ENCODE data around the gene DNASE2. TPM values are rescaled to one million over a fixed set of nuclear protein-coding genes. Genes with fewer than 3 reads are reported as not detected.
A peak's percentile ranks its signal among the peaks of the same experiment; 100 is the strongest.
"Not testable (repeated sequence)": the region's sequence is repeated elsewhere in the genome, so short reads cannot be mapped to it uniquely, and the experiment has no call there.

DNASE2 gene
- 10 to 100 TPM; 30.9 to 31.6 TPM for total RNA-seq

DNA sequence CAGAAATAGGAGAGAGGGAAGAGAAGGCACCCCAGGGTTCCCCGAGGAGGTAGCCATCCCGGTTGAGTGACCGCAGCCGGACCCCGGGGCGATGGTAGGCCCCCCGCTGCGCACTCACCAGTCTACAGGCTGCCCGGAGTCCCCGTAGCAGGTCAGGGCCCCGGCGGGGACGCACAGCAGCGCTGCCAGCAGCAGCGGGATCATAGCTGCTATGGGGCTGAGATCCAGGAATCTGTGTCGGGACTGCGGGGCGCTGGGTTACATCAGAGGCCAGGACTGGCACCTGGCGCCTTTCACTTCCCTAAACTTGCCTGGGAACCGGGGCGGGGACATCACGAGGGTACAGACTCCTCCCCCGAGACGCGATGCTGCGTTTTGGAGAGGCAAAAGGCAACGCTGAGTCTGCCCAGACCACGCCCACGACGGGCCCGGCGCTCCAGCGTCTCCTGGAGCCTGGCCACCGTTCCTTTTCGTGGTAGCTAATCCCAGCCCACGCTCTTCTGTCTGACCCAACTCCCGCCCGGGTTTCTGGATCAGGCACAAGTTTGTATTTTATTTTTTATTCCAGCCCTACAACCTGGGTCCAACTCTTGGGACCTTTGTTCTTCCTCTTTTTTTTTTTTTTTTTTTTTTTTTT is at the start of gene DNASE2:
Gene DNASE2, minus strand, starts transcription at position 278 of the 637 bp plus-strand sequence. Its CDS starts 74 bp downstream, at position 204.
- peaks cover 28% of the 10 kb centered on the region for H3K4me1 Mint-ChIP-seq (ENCODE audit: low read depth)
- peak within 1 kb of the TSS; percentile 88 for H3K4me3 Mint-ChIP-seq
- H3K36me3 Mint-ChIP-seq (ENCODE audit: low read depth): peaks cover 11% of the 10 kb centered on the region
- no peaks in the 10 kb centered on the region for H3K27me3 Mint-ChIP-seq (ENCODE audit: low read depth)
- peak; percentile 97 for DNase-seq
- H3K9me3 Mint-ChIP-seq: peaks cover 7% of the 10 kb centered on the region
- CTCF ChIA-PET: interaction anchor here (0.6 to 2.9 kb wide), 7 partner anchors 9 to 850 kb away, joined by 3 to 11 read pairs (median 5); no protein-coding TSS in a partner anchor
- intact Hi-C loops (cut with micrococcal nuclease): loop anchor here (5.0 kb wide), 1 partner anchor 216 kb away; no protein-coding TSS in a partner anchor
- peak within 1 kb of the TSS; percentile 76 for H3K27ac Mint-ChIP-seq

GRCh38 chr19:12930002-12930645 is 48.9 kb upstream of the DNASE2 start:
- peaks cover 18% of the 10 kb centered on the region for H3K4me1 Mint-ChIP-seq (ENCODE audit: low read depth)
- CTCF ChIA-PET: no interaction called here
- no peak overlapping the region for H3K4me3 Mint-ChIP-seq
- no peak for DNase-seq
- intact Hi-C loops (cut with micrococcal nuclease): loop anchor here (10.0 kb wide), 1 partner anchor 1835 kb away; no protein-coding TSS in a partner anchor
- no peaks in the 10 kb centered on the region for H3K27me3 Mint-ChIP-seq (ENCODE audit: low read depth)
- no peaks in the 10 kb centered on the region for H3K9me3 Mint-ChIP-seq
- H3K36me3 Mint-ChIP-seq (ENCODE audit: low read depth): peaks cover 36% of the 10 kb centered on the region
- no peak overlapping the region for H3K27ac Mint-ChIP-seq

DNA sequence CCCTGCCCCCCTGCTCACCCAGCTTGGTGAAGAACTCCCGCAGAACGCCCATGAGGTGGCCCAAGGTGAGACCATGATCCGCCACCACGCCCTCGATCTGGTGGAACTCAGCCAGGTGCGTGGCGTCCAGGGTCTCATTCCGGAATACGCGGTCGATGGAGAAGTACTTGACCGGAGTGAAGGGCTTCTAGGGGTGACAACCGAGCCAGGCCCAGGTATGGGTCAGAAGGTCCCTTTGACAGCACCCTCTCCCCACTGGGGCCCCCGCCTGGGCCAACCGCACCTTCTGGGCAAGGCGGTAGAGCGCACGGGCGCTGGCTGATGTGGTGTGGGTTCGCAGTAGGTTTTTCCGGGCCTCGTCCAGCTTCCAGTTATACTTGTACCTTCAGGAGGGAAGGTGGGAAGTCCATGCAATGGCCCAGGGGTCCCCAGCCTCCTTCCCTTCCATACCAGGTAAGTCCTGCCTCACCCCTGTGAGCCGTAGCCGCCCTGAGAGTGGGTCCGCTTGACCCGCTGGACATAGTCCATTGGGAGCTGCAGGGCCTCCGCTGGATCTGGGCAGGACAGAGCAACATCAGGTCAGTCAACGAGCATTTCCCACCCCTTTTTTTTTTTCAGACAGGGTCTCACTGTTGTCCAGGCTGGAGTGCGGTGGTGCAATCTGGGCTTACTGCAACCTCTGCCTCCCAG is 43.5 kb upstream of the DNASE2 start:
- Mint-ChIP-seq H3K9me3 (no peaks in the 10 kb centered on the region), H3K4me3 (no peak overlapping the region), H3K27ac (no peak overlapping the region), H3K4me1 (ENCODE audit: low read depth) (peaks cover 2% of the 10 kb centered on the region), H3K36me3 (ENCODE audit: low read depth) (peaks cover 53% of the 10 kb centered on the region), H3K27me3 (ENCODE audit: low read depth) (no peaks in the 10 kb centered on the region)
- intact Hi-C loops (cut with micrococcal nuclease): no loop called here
- CTCF ChIA-PET: interaction anchor here (0.7 to 1.0 kb wide), 2 partner anchors 10 to 41 kb away, joined by 3 read pairs; no protein-coding TSS in a partner anchor
- no peak for DNase-seq

DNA sequence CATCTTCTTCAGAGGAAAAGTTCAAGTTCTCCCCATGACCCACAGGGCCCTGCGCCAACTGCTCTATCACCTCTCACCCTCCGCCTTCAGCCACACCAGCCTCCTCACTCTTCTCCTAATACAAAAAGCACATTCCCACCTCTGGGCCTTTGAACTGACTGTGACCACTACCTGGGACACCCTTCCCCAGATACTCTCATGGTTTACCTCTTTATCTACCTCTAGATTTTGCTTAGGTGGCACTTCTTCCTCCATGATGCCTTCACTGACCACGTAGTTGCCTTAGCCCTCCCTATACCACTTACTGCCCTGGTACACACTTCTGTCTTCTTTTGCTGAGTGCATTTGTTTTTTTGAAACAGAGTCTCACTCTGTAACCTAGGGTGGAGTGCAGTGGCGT is 41.7 kb upstream of the DNASE2 start:
- H3K27ac Mint-ChIP-seq: no peak overlapping the region
- H3K9me3 Mint-ChIP-seq: peaks cover 1% of the 10 kb centered on the region
- CTCF ChIA-PET: no interaction called here
- H3K4me1 Mint-ChIP-seq (ENCODE audit: low read depth): peaks cover 15% of the 10 kb centered on the region
- no peaks in the 10 kb centered on the region for H3K27me3 Mint-ChIP-seq (ENCODE audit: low read depth)
- DNase-seq: no peak
- peaks cover 41% of the 10 kb centered on the region for H3K36me3 Mint-ChIP-seq (ENCODE audit: low read depth)
- H3K4me3 Mint-ChIP-seq: no peak overlapping the region
- intact Hi-C loops (cut with micrococcal nuclease): no loop called here

DNA sequence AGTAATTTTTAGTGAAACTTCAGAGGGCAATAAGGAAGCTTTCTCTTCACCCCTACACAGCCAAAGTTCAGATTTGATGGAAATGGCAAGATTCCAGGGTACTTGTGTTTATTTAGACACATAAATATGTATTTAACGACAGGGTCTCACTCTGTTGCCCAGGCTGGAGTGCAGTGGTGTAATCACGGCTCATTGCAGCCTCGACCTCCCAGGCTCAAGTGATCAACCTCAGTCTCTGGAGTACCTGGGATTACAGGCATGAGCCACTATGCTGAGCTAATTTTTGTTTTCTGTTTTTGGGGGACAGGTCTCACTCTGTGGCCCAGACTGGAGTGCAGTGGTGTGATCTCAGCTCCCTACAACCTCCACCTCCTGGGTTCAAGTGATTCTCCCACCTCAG is 39.8 kb upstream of the DNASE2 start:
- H3K36me3 Mint-ChIP-seq (ENCODE audit: low read depth): peaks cover 29% of the 10 kb centered on the region
- CTCF ChIA-PET: interaction anchor here (0.6 to 0.7 kb wide), 2 partner anchors 13 to 1150 kb away, joined by 3 read pairs; no protein-coding TSS in a partner anchor

GRCh38 chr19:12918253-12918652 is 37.0 kb upstream of the DNASE2 start:
- peaks cover 34% of the 10 kb centered on the region for H3K4me1 Mint-ChIP-seq (ENCODE audit: low read depth)
- peak overlapping the region; percentile 62 for H3K4me3 Mint-ChIP-seq
- CTCF ChIA-PET: interaction anchor here (1.4 kb wide), 1 partner anchor 33 kb away, joined by 5 read pairs; no protein-coding TSS in a partner anchor
- H3K27me3 Mint-ChIP-seq (ENCODE audit: low read depth): no peaks in the 10 kb centered on the region
- no peak for DNase-seq
- H3K9me3 Mint-ChIP-seq: peaks cover 1% of the 10 kb centered on the region
- peaks cover 12% of the 10 kb centered on the region for H3K36me3 Mint-ChIP-seq (ENCODE audit: low read depth)
- peak overlapping the region; percentile 76 for H3K27ac Mint-ChIP-seq
- intact Hi-C loops (cut with micrococcal nuclease): loop anchor here (2.0 kb wide), 1 partner anchor 27 kb away; the partner anchor contains the start of gene GCDH

More for the DNA sequence above, 39.8 kb upstream of the DNASE2 start:
- H3K27ac Mint-ChIP-seq: peak overlapping the region; percentile 46
- H3K4me3 Mint-ChIP-seq: no peak overlapping the region
- intact Hi-C loops (cut with micrococcal nuclease): no loop called here
- H3K27me3 Mint-ChIP-seq (ENCODE audit: low read depth): no peaks in the 10 kb centered on the region
- peaks cover 1% of the 10 kb centered on the region for H3K9me3 Mint-ChIP-seq
- DNase-seq: no peak
- H3K4me1 Mint-ChIP-seq (ENCODE audit: low read depth): peaks cover 15% of the 10 kb centered on the region

DNA sequence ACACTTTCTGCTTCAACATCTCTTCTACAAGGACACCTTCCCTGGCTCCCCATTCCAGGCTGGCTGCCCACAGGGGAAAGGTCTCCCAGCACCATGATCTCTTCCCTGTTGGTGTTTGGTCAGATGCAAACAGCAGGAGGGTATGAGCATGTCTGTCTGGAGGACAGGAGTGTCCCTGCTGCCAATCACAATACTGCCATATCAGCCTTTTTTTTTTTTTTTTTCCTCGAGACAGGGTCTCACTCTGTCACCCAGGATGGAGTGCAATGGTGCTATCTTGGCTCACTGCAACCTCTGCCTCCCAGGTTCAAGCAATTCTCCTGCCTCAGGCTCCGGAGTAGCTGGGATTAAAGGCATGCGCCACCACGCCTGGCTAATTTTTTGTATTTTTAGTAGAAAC is 34.6 kb upstream of the DNASE2 start:
- H3K27ac Mint-ChIP-seq; H3K4me3 Mint-ChIP-seq; H3K9me3 Mint-ChIP-seq; intact Hi-C loops (cut with micrococcal nuclease); H3K36me3 Mint-ChIP-seq (ENCODE audit: low read depth); H3K27me3 Mint-ChIP-seq (ENCODE audit: low read depth); DNase-seq: not testable (repeated sequence)
- H3K4me1 Mint-ChIP-seq (ENCODE audit: low read depth): peaks cover 37% of the 10 kb centered on the region
- CTCF ChIA-PET: interaction anchor here (0.8 kb wide), 1 partner anchor 34 kb away, joined by 5 read pairs; no protein-coding TSS in a partner anchor

- CTCF ChIA-PET: interaction anchor here (1.0 to 2.0 kb wide), 4 partner anchors 10 to 148 kb away, joined by 3 to 8 read pairs (median 6); no protein-coding TSS in a partner anchor
- peak; percentile 79 for DNase-seq
- peaks cover 2% of the 10 kb centered on the region for H3K36me3 Mint-ChIP-seq (ENCODE audit: low read depth)
These were observed 32.8 kb upstream of the DNASE2 start for GRCh38 chr19:12913851-12914690.

GRCh38 chr19:12913011-12913561 is 31.8 kb upstream of the DNASE2 start:
- CTCF ChIA-PET: interaction anchor here (0.8 to 2.0 kb wide), 6 partner anchors 14 to 147 kb away, joined by 3 to 8 read pairs (median 5); no protein-coding TSS in a partner anchor
- peaks cover 22% of the 10 kb centered on the region for H3K4me1 Mint-ChIP-seq (ENCODE audit: low read depth)
- no peaks in the 10 kb centered on the region for H3K9me3 Mint-ChIP-seq
- no peak overlapping the region for H3K27ac Mint-ChIP-seq
- H3K27me3 Mint-ChIP-seq (ENCODE audit: low read depth): no peaks in the 10 kb centered on the region
- H3K4me3 Mint-ChIP-seq: no peak overlapping the region
- no peak for DNase-seq
- H3K36me3 Mint-ChIP-seq (ENCODE audit: low read depth): peaks cover 2% of the 10 kb centered on the region
- intact Hi-C loops (cut with micrococcal nuclease): no loop called here

More at GRCh38 chr19:12913851-12914690, 32.8 kb upstream of the DNASE2 start:
- peak overlapping the region; percentile 88 for H3K27ac Mint-ChIP-seq
- intact Hi-C loops (cut with micrococcal nuclease): no loop called here
- peak overlapping the region; percentile 45 for H3K4me3 Mint-ChIP-seq
- H3K27me3 Mint-ChIP-seq (ENCODE audit: low read depth): no peaks in the 10 kb centered on the region
- H3K4me1 Mint-ChIP-seq (ENCODE audit: low read depth): peaks cover 31% of the 10 kb centered on the region
- peaks cover 1% of the 10 kb centered on the region for H3K9me3 Mint-ChIP-seq

DNA sequence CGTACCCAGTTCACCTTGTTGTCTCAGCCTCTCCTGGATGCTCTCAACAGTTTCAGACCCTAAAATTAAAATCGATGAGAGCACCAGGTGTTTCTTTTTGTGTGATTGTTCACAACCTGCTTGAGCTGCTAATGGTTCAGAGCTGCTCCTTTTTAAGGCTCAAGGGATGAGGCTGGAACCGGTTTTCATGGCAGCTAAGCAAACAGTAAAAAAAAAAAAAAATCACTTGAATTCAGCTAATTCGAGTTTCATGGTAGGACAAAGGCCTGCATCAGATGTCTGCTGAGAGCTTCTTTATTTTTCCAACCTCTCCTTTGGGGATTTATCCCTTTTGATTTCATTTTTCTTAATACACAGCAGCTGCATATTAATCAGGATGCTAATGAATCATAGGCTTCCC is 31.3 kb upstream of the DNASE2 start:
- Mint-ChIP-seq H3K36me3 (ENCODE audit: low read depth) (peaks cover 2% of the 10 kb centered on the region), H3K27me3 (ENCODE audit: low read depth) (no peaks in the 10 kb centered on the region), H3K27ac (no peak overlapping the region), H3K9me3 (no peaks in the 10 kb centered on the region), H3K4me1 (ENCODE audit: low read depth) (peaks cover 22% of the 10 kb centered on the region), H3K4me3 (no peak overlapping the region)
- no peak for DNase-seq
- intact Hi-C loops (cut with micrococcal nuclease): no loop called here
- CTCF ChIA-PET: interaction anchor here (0.8 to 2.0 kb wide), 4 partner anchors 14 to 147 kb away, joined by 3 to 7 read pairs (median 4); no protein-coding TSS in a partner anchor

- no peaks in the 10 kb centered on the region for H3K9me3 Mint-ChIP-seq
- no peak for DNase-seq
- H3K4me3 Mint-ChIP-seq: no peak overlapping the region
- peaks cover 2% of the 10 kb centered on the region for H3K36me3 Mint-ChIP-seq (ENCODE audit: low read depth)
- intact Hi-C loops (cut with micrococcal nuclease): no loop called here
- H3K4me1 Mint-ChIP-seq (ENCODE audit: low read depth): no peaks in the 10 kb centered on the region
- no peaks in the 10 kb centered on the region for H3K27me3 Mint-ChIP-seq (ENCODE audit: low read depth)
- no peak overlapping the region for H3K27ac Mint-ChIP-seq
- CTCF ChIA-PET: interaction anchor here (0.6 to 2.1 kb wide), 4 partner anchors 22 to 149 kb away, joined by 3 to 7 read pairs (median 4); no protein-coding TSS in a partner anchor
These were observed 25.9 kb upstream of the DNASE2 start for GRCh38 chr19:12907166-12907565.

Measured in activated naive CD4-positive, alpha-beta T cell treated with anti-CD3 and anti-CD28 coated beads for 36 hours (primary cell).